CD4-positive, alpha-beta T cell treated with Interleukin-10 for 1 hour (primary cell): Measurements from ENCODE around the gene AUH.

Source experiments
- DNase-seq: peaks from one replicate; pipeline ENCODE4 v3.0.0-alpha.2; 2020

The AUH gene

DNA sequence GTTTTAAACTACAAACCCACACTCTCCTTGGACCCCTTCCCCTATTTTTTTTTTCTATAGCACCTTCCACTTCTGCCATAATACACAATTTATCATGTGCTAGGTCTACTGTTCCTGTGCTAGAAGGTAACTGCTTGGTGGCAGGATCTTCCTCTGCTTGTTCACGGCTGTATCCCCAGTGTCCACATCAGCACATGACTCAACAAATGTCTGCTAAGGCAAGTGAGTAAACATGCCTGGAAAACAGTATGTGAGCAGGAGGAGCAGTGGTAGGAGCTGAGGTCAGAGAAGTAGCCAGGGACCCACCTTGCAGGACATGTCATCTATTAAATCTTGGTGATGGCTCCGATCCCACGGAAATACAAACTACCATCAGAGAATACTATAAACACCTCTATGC lies 79.4 kb downstream of the AUH start:
- DNase-seq = no peak

DNA sequence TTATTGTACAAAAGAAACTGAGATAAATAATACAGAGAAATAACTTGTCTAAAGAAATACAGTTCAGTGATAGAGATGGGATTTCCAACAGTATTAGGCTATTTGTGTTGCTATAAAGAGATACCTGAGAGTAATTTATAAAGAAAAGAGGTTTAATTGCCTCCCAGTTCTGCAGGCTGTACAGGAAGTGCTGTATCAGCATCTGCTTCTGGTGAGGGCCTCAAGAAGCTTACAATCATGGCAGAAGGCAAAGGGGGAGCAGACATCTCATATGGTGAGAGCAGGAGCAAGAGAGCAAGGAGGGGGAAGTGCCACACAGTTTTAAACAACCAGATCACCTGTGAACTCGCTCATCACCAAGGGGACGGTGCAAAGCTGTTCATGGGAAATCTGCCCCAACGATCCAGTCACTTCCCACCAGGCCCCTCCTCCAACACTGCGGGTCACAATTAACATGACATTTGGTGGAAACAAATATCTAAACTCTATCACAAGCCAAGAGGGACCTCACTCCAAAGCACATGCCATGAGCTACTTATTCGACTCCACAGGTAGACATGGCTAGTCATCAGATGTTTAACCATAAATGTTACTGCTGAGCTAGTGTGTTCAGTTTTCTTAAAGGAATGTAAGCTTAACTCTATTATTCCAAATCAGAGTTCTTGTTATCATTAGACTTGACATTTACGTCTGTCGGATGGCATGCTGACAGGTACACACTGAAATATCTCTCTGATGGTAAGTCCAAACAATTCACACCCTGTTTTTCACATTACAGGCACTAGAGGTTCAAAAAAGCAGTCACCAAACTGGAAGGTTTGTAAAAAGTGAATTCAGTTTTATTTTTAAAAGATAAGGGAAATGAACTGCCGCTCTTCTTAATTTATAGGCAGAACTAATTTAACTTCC lies 82.2 kb downstream of the AUH start:
- no peak for DNase-seq

GRCh38 chr9:91276513-91276912 lies 85.2 kb downstream of the AUH start:
- DNase-seq = no peak

- DNase-seq = no peak
Observed at GRCh38 chr9:91275655-91276054, 86.1 kb downstream of the AUH start.

GRCh38 chr9:91274949-91275492 lies 86.7 kb downstream of the AUH start:
- DNase-seq = no peak

GRCh38 chr9:91273853-91274552 lies 87.7 kb downstream of the AUH start:
- no peak for DNase-seq

DNA sequence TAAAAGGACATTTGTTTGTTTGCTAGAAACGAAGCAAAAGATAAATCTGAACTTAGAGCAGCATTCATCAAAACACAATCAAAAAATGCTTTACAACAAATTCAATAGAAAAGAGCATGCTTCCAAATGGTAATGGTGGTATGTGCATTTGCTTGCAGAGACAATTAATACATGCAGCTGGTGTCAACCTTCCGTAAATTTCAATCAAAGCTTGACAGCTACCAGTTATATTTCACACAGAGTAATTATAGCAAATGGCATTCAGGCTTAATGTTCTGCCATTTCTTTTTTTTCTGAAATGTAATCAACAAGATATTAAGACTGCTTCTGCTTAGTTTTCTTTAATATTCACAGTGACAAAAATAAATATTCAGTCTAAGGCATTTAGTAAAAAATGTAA lies 90.6 kb downstream of the AUH start:
- DNase-seq = no peak

DNA sequence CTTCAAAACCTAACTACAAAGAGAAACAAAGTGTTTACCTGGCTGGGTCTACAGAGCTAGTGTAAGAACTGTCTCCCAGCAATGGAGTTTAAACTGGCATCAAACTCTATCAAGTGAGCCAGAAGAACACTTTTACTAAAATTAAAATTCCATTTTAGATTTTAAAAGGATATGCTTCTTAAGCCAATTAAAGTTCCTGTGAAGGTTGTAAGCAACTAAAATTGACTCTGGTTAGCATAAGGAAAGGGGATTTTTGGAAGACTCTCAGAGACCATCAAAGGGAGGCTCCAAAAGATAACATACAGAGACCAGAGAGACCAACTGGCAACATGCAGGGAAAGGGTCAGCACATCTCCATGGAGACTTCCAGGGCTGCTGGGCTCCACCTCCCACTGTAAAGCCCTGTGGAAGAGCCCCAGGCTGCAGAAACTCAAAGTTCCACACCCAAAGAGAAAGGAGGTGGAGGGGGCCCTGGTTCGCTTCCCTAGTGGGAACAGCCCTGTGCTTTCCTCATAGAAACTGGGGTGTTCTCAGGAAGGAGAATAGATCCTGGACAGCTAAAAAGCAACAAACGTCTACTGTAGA lies 91.7 kb downstream of the AUH start:
- no peak for DNase-seq

DNA sequence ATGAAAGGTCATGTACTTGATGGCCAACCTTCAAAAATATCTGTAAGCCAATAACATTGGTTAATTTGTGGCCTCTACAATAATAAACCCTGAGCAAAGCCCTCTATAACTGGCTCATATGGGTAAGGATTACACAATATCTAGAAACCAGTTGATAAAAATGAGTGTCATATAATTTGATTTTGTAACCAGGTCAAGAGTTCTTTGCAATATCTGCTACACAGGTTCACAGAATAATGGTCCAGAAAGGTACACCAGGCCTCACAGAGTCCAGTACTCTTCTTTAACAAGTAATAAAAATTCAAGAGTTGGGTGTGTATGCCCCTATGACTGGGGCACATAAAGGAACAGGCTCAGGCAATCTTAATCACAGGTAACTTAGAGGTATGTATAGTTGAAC lies 95.3 kb downstream of the AUH start:
- DNase-seq = no peak

GRCh38 chr9:91265514-91265913 lies 96.2 kb downstream of the AUH start:
- DNase-seq = no peak

DNA sequence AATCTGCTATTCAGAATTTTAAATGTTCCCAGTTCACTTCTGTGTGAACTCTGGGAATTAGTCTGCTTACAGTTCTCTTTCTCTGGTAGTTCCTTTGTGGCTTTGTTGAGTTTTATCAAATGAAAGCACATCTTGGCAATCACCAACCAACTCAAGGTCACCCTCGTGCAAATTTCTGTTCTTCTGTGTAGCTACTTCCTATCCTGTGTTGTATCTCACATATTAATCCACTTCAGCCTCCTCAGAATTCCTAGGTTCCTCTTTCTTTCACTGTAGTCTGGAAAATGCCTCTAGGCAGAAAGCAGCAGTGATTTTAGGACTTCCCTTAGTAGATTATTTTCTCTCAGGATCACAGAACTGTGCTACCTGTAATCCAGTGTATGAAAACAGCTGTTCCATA lies 100.3 kb downstream of the AUH start:
- no peak for DNase-seq

GRCh38 chr9:91259162-91259561 lies 102.6 kb downstream of the AUH start:
- no peak for DNase-seq

DNA sequence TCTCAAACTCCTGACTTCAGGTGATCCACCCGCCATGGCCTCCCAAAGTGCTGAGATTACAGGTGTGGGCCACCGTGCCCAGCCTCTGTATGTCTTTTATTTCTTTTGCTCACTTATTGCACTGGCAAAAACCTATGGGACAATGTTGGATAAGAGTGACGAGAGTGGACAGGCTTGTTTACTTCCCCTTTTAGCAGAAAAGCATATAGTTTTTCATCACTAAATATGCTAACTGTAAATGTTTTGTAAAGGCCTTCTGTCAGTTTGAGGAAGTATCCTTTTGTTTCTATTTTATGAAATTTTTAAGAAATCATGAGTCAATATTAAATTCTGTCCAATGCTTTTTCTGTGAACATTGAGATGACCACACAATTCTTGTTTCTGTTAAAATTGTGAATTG lies 103.3 kb downstream of the AUH start:
- DNase-seq = no peak

GRCh38 chr9:91256235-91256634 lies 105.5 kb downstream of the AUH start:
- DNase-seq = peak; percentile 3

DNA sequence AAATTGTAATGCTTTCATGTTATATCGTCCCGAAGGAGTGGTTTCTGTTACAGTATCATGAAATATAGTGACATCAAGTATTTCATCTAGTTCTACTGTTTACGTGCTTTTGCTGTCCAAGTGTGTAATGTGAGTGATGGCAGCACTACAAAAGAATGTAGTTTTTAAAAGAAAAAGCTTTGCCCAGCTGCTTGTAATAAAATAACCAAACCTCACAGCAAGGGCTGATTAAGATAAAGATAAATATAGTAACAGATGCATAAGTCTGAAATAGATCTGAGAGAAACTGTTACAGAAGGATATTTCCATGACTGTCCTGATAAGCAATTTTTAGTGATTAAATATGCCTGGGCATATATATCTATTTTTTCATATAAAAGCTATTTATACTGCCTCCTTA lies 106.4 kb downstream of the AUH start:
- no peak for DNase-seq

GRCh38 chr9:91253488-91253887 lies 108.2 kb downstream of the AUH start:
- DNase-seq = peak; percentile 47

- DNase-seq = no peak
Observed at GRCh38 chr9:91248707-91249106, 113.0 kb downstream of the AUH start.

- DNase-seq = no peak
Observed at GRCh38 chr9:91247278-91247677, 114.4 kb downstream of the AUH start.

GRCh38 chr9:91246846-91247245 lies 114.9 kb downstream of the AUH start:
- DNase-seq = no peak

DNA sequence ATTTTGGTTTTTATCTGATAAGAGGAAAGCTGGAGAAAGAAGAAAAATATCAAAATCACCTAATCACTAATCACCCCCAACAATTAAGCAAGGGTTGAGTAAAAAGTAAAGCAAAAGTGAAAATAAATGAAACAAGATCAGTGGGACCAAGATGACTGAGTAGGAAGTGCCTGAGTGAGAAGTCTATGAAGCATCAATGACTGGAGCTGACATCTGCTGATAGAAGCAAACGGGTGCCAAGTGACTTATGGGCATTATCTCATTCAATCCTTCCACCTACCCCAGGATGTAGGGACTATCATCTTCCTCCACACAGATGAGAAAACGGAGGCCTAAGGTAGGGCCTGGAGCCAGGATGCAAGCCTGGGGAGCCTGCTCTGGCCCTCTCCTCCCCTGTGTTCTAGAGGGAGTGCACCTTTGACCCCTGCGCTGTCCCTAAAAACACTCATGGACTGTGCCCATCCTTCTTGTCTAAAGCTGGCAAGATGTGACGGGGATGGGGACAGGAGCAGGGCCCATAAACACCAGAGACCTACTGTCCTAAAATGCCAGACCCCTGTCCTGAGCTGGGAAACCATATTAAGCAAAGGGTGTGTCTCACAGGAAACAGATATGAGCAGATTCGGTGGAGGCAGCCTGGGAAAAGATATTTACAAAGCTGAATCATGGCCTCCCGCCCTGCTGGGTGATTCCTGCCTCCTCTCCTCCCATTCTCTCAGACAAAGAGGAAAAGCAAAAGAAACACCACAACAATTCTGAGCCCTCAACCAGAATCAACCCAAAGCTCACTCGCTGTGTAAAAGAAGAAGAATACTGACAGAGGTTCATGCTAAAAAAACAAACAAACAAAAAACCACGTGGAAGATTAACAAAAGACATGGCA lies 116.0 kb downstream of the AUH start:
- peak; percentile 5 for DNase-seq

GRCh38 chr9:91243029-91243428 lies 118.7 kb downstream of the AUH start:
- no peak for DNase-seq

- no peak for DNase-seq
Observed at GRCh38 chr9:91241909-91242308, 119.8 kb downstream of the AUH start.
